Heart left ventricle (tissue), 16 donors: ENCODE measurements around the gene RAB26. TPM values are rescaled to one million over a fixed set of nuclear protein-coding genes. Genes with fewer than 3 reads are reported as not detected.
A peak's percentile ranks its signal among the peaks of the same experiment; 100 is the strongest.

Source experiments
- ATAC-seq, 4 donors: fragments of 200-7000 bp; cut with Tn5 transposase; one replicate each; pipeline ENCODE4 v1.9.1; 2020 to 2022; ENCODE audit warnings: moderate library complexity in 4 of 4, mild to moderate bottlenecking in 3 of 4, moderate number of reproducible peaks in 1 of 4
- DNase-seq, 5 donors: peaks; one replicate each; pipeline ENCODE4 v3.0.0-alpha.2; 2020
- H3K27ac ChIP-seq, 12 donors: fragments of 200-600 bp; sonication (generic) in 4 of 12; one replicate each; pipeline versions ENCODE4 v1.5.0 to v1.8.0; 2016 to 2022; ENCODE audit warnings: mild to moderate bottlenecking in 2 of 12
- H3K27me3 ChIP-seq, 9 donors: fragments of 200-600 bp; sonication (generic) in 2 of 9; one replicate each; pipeline versions ENCODE4 v1.5.1 to v1.8.0; 2016 to 2022; ENCODE audit warnings: mild to moderate bottlenecking in 3 of 9
- H3K36me3 ChIP-seq, 9 donors: fragments of 200-600 bp; sonication (generic) in 2 of 9; one replicate each; pipeline versions ENCODE4 v1.5.0 to v1.8.0; 2018 to 2022; ENCODE audit warnings: mild to moderate bottlenecking in 2 of 9
- H3K4me1 ChIP-seq, 12 donors: fragments of 200-600 bp; sonication (generic) in 4 of 12; one replicate each; pipeline versions ENCODE4 v1.5.0 to v1.8.0; 2016 to 2022; ENCODE audit warnings: mild to moderate bottlenecking in 3 of 12
- H3K4me3 ChIP-seq, 12 donors: fragments of 200-600 bp; sonication (generic) in 4 of 12; one replicate each; pipeline versions ENCODE4 v1.5.0 to v1.8.0; 2017 to 2022; ENCODE audit warnings: mild to moderate bottlenecking in 9 of 12, moderate library complexity in 4 of 12
- H3K9me3 ChIP-seq, 12 donors: fragments of 200-600 bp; sonication (generic) in 4 of 12; one replicate each; pipeline versions ENCODE4 v1.5.0 to v1.8.0; 2016 to 2022; ENCODE audit warnings: mild to moderate bottlenecking in 1 of 12
- CTCF ChIP-seq, 12 donors: fragments of 200-600 bp; sonication (generic) in 4 of 12; IDR thresholded peaks; one replicate each; pipeline versions ENCODE4 v1.5.0 to v1.8.0; 2018 to 2022; ENCODE audit warnings: antibody characterized with exemption in 12 of 12, mild to moderate bottlenecking in 5 of 12
- POLR2A ChIP-seq, 2 donors: fragments of 450-650 bp; IDR thresholded peaks; one replicate each; pipeline ENCODE4 v1.6.1; 2017; ENCODE audit warnings: antibody characterized with exemption in 2 of 2, mild to moderate bottlenecking in 2 of 2, moderate library complexity in 2 of 2
- WGBS, 4 donors: extraction: QIAGEN DNeasy Blood & Tissue Kit in 2 of 4; methylation state at CpG; one replicate each; pipeline versions ENCODE4 v1.1.5 to v1.1.7; 2013 to 2018; 5-methylcytosine and 5-hydroxymethylcytosine counted together
- intact Hi-C, 10 donors: fragments of 100-400 bp; cut with DNase I; formaldehyde crosslinking; loops; one replicate each; pipeline versions ENCODE4 v1.11.1 to v1.14.2; 2022
- polyA plus RNA-seq, 2 donors: library from polyadenylated mRNA; stranded (reverse); fragments of 200-250 nt; gene quantifications; one replicate each; pipeline ENCODE4 v1.2.3, GENCODE V29; 2013
- total RNA-seq, 9 donors: library from RNA; depleted of rRNA in 2 of 9; stranded (reverse); fragments of >200 nt in 2 of 9; fragmentation: NEBNext Ultra II Directional in 3 of 9; extraction: Animal tissue kit (Norgen Biotek cat#: 25700) in 3 of 9; gene quantifications; one replicate each; pipeline versions ENCODE4 v1.1.0 to v1.2.4, GENCODE V29; 2016 to 2023
- donor health status: ischemic (EF 13 %, LVEDD 7.1; RV severe dilation, severe dysfunction).
- donor health status: healthy with polysubstance abuse.
- donor health status: DM: no; HTN: yes; CAD: no.
- donor health status: DM: no; HTN: no; CAD: no.
- donor health status: ischemic (EF 25% LVEDD 6.9; RV normal size, moderate dysfunction).
- donor health status: ischemic (EF 25% LVEDD 5.7; RV mildly dilated, moderate dysfunction).
- donor health status: healthy.
- donor health status: DM: yes; HTN: yes; CAD: no.
- donor health status: ischemic (EF 35%, LVEDD 5.7; RV mildly dilated, moderate dysfunction).
- donor health status: nonischemic (EF 11% LVEDD 7.7; RV severe dilation, severe dysfunction).
- donor health status: DM: yes; HTN: yes; CAD: no.
- donor health status: PGD.
- donor health status: ischemic (EF 29% LVEDD 5.4; RV normal size, mild dysfunction).
- donor health status: nonischemic (EF 23%, LVEDD 6.1; RV moderate dilation, normal function).

RAB26 gene
- total and polyA plus RNA-seq, 11 donors = 0.28 to 5.0 (median 0.75) TPM

- H3K36me3 ChIP-seq = no peaks in the 10 kb centered on the region
- DNase-seq = peak in 1 of 5 donors; percentile 56
- ATAC-seq = peak in 3 of 4 donors; percentile 31 to 58 (median 31)
- peaks cover 8 to 25% (median 16%) of the 10 kb centered on the region in 9 donors for H3K27me3 ChIP-seq
- H3K9me3 ChIP-seq = no peaks in the 10 kb centered on the region
- peaks cover 0 to 20% (median 8%) of the 10 kb centered on the region in 12 donors for H3K4me1 ChIP-seq
- intact Hi-C loops = loop anchor here in 1 of 10 donors (10.0 kb wide), 1 partner anchor 303 kb away; no protein-coding TSS in a partner anchor
- H3K27ac ChIP-seq = no peak overlapping the region
- TF ChIP-seq POLR2A (IDR thresholded peaks at IDR 0.05) = no peak
- no peak for TF ChIP-seq CTCF (IDR thresholded peaks at IDR 0.05)
- no peak overlapping the region for H3K4me3 ChIP-seq
- 47 to 66% (median 56%) methylated on average over 9 to 11 of the region's 11 CpGs for WGBS, 4 donors
These were observed 43.0 kb downstream of the RAB26 start for GRCh38 chr16:2191446-2191706.

GRCh38 chr16:2194166-2194834, 45.9 kb downstream of the RAB26 start:
- Histone ChIP-seq H3K4me3 (no peak overlapping the region), H3K36me3 (no peaks in the 10 kb centered on the region), H3K9me3 (no peaks in the 10 kb centered on the region), H3K4me1 (peaks cover 0 to 24% (median 8%) of the 10 kb centered on the region in 12 donors), H3K27ac (no peak overlapping the region), H3K27me3 (peaks cover 8 to 45% (median 23%) of the 10 kb centered on the region in 9 donors)
- intact Hi-C loops = loop anchor here in 1 of 10 donors (10.0 kb wide), 1 partner anchor 301 kb away; no protein-coding TSS in a partner anchor
- no peak for TF ChIP-seq CTCF (IDR thresholded peaks at IDR 0.05)
- no peak for TF ChIP-seq POLR2A (IDR thresholded peaks at IDR 0.05)
- no peak for DNase-seq
- WGBS, 4 donors = 75 to 79% (median 77%) methylated on average over 15 to 16 of the region's 16 CpGs
- ATAC-seq = no peak

GRCh38 chr16:2194852-2195321, 46.5 kb downstream of the RAB26 start:
- TF ChIP-seq POLR2A (IDR thresholded peaks at IDR 0.05) = no peak
- peak in 7 of 12 donors; percentile 11 to 40 (median 19) for TF ChIP-seq CTCF (IDR thresholded peaks at IDR 0.05)
- Histone ChIP-seq H3K4me3 (no peak overlapping the region), H3K4me1 (peaks cover 0 to 24% (median 8%) of the 10 kb centered on the region in 12 donors), H3K9me3 (no peaks in the 10 kb centered on the region), H3K27me3 (peaks cover 8 to 45% (median 23%) of the 10 kb centered on the region in 9 donors), H3K27ac (no peak overlapping the region), H3K36me3 (no peaks in the 10 kb centered on the region)
- DNase-seq (no peak), ATAC-seq (peak in 3 of 4 donors; percentile 31 to 41 (median 31))
- intact Hi-C loops = loop anchor here in 1 of 10 donors (10.0 kb wide), 1 partner anchor 300 kb away; no protein-coding TSS in a partner anchor
- WGBS, 4 donors = 29 to 46% (median 36%) methylated on average over 7 to 10 of the region's 10 CpGs

- peaks cover 8 to 45% (median 23%) of the 10 kb centered on the region in 9 donors for H3K27me3 ChIP-seq
- ATAC-seq = peak in 1 of 4 donors; percentile 3
These were observed 47.1 kb downstream of the RAB26 start for GRCh38 chr16:2195322-2196161.

More at GRCh38 chr16:2195322-2196161, 47.1 kb downstream of the RAB26 start:
- Histone ChIP-seq H3K4me3 (peak overlapping the region; percentile 12 to 63 (median 38)), H3K4me1 (peaks cover 0 to 24% (median 8%) of the 10 kb centered on the region in 12 donors), H3K9me3 (no peaks in the 10 kb centered on the region), H3K27ac (no peak overlapping the region), H3K36me3 (no peaks in the 10 kb centered on the region)
- 5 to 10% (median 7%) methylated on average over 2 to 49 of the region's 49 CpGs for WGBS, 4 donors
- intact Hi-C loops = loop anchor here in 1 of 10 donors (10.0 kb wide), 1 partner anchor 299 kb away; no protein-coding TSS in a partner anchor
- TF ChIP-seq POLR2A (IDR thresholded peaks at IDR 0.05) = no peak
- TF ChIP-seq CTCF (IDR thresholded peaks at IDR 0.05) = no peak
- no peak for DNase-seq
